Suprapubic skin (tissue), 4 donors: ENCODE data around the gene SLC15A3.

Experiments used
- CTCF ChIP-seq, 2 donors: fragments of 200-600 bp in 1 of 2; fragments of 450-650 bp in 1 of 2; sonication (generic) in 1 of 2; IDR thresholded peaks; one replicate each; pipeline ENCODE4 v1.5.1; 2016 to 2019; ENCODE audit warnings: antibody characterized with exemption in 2 of 2, mild to moderate bottlenecking in 1 of 2, moderate library complexity in 1 of 2
- EP300 ChIP-seq: sonication (generic); formaldehyde crosslinking; IDR thresholded peaks from one replicate; pipeline ENCODE4 v1.6.1; 2017; ENCODE audit warnings: antibody characterized with exemption
- POLR2A ChIP-seq, 2 donors: fragments of 450-650 bp; IDR thresholded peaks; one replicate each; pipeline ENCODE4 v1.6.1; 2017; ENCODE audit warnings: antibody characterized with exemption in 2 of 2, mild to moderate bottlenecking in 2 of 2, moderate library complexity in 2 of 2
- POLR2AphosphoS5 ChIP-seq, 3 donors: sonication (generic); formaldehyde crosslinking; IDR thresholded peaks; one replicate each; pipeline ENCODE4 v1.6.1; 2017; ENCODE audit warnings: antibody characterized with exemption in 3 of 3

- TF ChIP-seq CTCF (IDR thresholded peaks at IDR 0.05), result no peak
- TF ChIP-seq POLR2A (IDR thresholded peaks at IDR 0.05), result no peak
- TF ChIP-seq EP300, result no peak
- no peak for TF ChIP-seq POLR2AphosphoS5 (IDR thresholded peaks at IDR 0.05)
These were observed 52.0 kb downstream of the SLC15A3 start for GRCh38 chr11:60899977-60900376.
